B cell (primary cell): ENCODE data around the gene SLC43A3.

Experiments used
- CTCF ChIP-seq: fragments of 200-600 bp; IDR thresholded peaks from one replicate; pipeline ENCODE4 v1.8.0; 2022; ENCODE audit warnings: antibody characterized with exemption, mild to moderate bottlenecking
- EZH2 ChIP-seq: IDR thresholded peaks from 2 replicates; pipeline ENCODE4 v1.6.1; 2012; ENCODE audit warnings: borderline replicate concordance, low read depth, mild to moderate bottlenecking, moderate library complexity, low read length; ENCODE audit not compliant: insufficient read depth, poor library complexity, severe bottlenecking

GRCh38 chr11:57418131-57418530 is 8.8 kb downstream of the SLC43A3 start:
- TF ChIP-seq CTCF (no peak), EZH2 (no peak)
